Measurements from ENCODE around the gene TM9SF4.

Gene TM9SF4

DNA sequence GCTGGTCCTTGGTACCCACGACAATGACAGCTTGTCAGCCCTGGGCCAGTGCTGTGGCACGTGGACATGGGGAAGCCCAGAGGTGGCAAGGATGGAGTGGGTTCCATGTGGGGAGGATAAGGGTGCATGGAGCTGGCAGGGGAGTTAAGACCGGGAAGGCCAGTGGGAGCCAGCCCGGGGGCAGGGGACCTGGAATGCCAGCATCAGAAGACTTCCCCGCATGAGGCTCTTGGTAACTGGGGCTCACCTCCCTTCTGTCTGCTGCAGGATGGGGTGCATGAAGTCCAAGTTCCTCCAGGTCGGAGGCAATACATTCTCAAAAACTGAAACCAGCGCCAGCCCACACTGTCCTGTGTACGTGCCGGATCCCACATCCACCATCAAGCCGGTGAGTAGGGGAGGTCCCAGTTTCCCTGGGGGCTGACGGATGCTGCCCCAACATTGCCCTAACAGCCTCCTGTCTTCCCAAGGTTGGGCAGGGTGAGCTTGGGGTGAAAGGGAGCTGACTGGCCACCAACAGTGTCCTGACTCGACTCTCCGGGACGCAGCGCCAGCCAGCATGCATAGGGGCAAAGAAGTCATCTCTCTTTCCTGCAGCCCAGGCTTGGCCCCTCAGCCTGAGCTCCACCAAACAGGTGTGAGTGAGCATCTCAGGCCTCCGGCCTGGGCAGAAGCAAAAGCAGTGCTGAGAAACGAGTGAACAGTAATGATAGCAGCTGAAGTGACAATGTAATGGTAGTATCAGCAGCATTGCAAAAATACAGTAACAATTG is 37.9 kb upstream of the TM9SF4 start:
- no peaks in the 10 kb centered on the region for H3K36me3 ChIP-seq (ENCODE audit: control insufficient read depth, insufficient read depth, low read length)
- H3K27me3 ChIP-seq (replicated peaks; ENCODE audit: control insufficient read depth, insufficient read depth, low read length, poor library complexity, severe bottlenecking) = no peaks in the 10 kb centered on the region
- no peak overlapping the region for H3K4me3 ChIP-seq (ENCODE audit: insufficient read depth, low read depth, low read length, poor library complexity, severe bottlenecking)
- no peaks in the 10 kb centered on the region for H3K9me3 ChIP-seq (ENCODE audit: control insufficient read depth, low read length)
- H3K4me1 ChIP-seq (ENCODE audit: control insufficient read depth, insufficient read depth, low read length, poor library complexity, severe bottlenecking) = no peaks in the 10 kb centered on the region
- DNase-seq = no peak
- no peak overlapping the region for H3K27ac ChIP-seq (ENCODE audit: insufficient read depth, low read length, poor library complexity, severe bottlenecking)

DNA sequence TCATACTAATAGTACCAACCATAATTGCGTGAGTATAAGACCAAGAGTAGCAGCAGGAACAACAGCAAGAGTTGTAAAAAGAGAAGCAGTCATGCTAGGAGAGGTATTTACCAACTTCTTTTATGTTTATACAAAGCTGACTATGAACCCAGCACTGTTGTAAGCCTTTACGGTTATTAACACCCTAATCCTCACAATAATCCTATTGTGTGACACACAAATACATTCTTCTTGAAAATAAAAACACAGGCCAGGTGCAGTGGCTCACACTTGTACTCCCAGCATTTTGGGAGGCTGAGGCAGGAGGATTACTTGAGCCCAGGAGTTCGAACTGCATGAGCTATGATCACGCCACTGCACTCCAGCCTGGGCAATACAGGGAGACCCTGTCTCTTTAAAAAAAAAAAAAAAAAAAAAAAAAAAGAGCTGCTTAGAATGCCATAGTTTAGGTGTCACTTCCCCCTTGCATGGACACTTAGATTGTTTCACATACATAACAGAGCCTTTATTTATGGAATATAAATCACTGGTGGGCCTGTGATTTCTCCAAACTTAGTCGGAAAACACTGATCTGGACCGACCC is 37.3 kb upstream of the TM9SF4 start:
- H3K27me3 ChIP-seq (replicated peaks; ENCODE audit: control insufficient read depth, insufficient read depth, low read length, poor library complexity, severe bottlenecking) = no peaks in the 10 kb centered on the region
- no peak overlapping the region for H3K27ac ChIP-seq (ENCODE audit: insufficient read depth, low read length, poor library complexity, severe bottlenecking)
- H3K36me3 ChIP-seq (ENCODE audit: control insufficient read depth, insufficient read depth, low read length) = no peaks in the 10 kb centered on the region

DNA sequence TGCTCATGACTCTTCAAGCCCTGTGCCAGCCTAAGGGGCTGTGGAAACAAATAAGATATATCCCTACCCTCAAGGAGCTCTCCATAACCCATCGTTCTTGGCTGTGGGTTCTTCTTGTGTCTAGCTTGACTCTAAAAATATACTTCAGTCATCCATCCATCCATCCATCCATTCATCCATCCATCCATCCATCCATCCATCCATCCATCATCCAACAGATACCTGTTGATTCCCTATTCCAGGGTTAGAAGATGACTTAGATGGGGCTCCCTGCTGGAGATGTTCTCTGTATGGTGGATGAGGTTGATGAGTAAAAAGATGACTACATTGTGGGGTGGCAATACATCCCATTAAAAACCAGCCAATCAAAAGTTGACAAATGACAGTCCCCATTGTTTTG is 34.0 kb upstream of the TM9SF4 start:
- H3K27ac ChIP-seq (ENCODE audit: insufficient read depth, low read length, poor library complexity, severe bottlenecking) = no peak overlapping the region
- no peak overlapping the region for H3K4me3 ChIP-seq (ENCODE audit: insufficient read depth, low read depth, low read length, poor library complexity, severe bottlenecking)
- no peak for DNase-seq
- no peaks in the 10 kb centered on the region for H3K9me3 ChIP-seq (ENCODE audit: control insufficient read depth, low read length)
- no peaks in the 10 kb centered on the region for H3K36me3 ChIP-seq (ENCODE audit: control insufficient read depth, insufficient read depth, low read length)
- no peaks in the 10 kb centered on the region for H3K27me3 ChIP-seq (replicated peaks; ENCODE audit: control insufficient read depth, insufficient read depth, low read length, poor library complexity, severe bottlenecking)
- no peaks in the 10 kb centered on the region for H3K4me1 ChIP-seq (ENCODE audit: control insufficient read depth, insufficient read depth, low read length, poor library complexity, severe bottlenecking)

More for the DNA sequence above, 37.3 kb upstream of the TM9SF4 start:
- Histone ChIP-seq H3K4me1 (ENCODE audit: control insufficient read depth, insufficient read depth, low read length, poor library complexity, severe bottlenecking) (no peaks in the 10 kb centered on the region), H3K9me3 (ENCODE audit: control insufficient read depth, low read length) (no peaks in the 10 kb centered on the region), H3K4me3 (ENCODE audit: insufficient read depth, low read depth, low read length, poor library complexity, severe bottlenecking) (no peak overlapping the region)
- no peak for DNase-seq

DNA sequence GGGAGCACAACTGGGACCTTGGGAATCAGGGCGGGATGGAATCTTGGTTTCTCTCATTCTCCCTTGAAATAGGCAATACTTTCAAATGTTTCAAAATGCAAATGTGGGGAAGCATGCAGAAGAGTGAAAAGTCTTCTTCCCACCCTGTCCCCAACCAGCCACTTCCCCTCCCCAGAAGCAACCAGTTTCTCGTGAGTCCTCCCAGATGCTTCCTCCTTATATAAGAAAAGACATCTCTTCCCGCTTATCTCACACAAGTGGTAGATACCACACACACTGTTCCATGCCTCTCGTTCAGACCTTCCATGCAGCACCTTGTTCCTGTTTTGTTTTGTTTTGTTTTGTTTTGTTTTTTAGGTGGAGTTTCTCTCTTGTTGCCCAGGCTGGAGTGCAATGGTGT is 32.3 kb upstream of the TM9SF4 start:
- Histone ChIP-seq H3K4me3 (ENCODE audit: insufficient read depth, low read depth, low read length, poor library complexity, severe bottlenecking) (no peak overlapping the region), H3K9me3 (ENCODE audit: control insufficient read depth, low read length) (no peaks in the 10 kb centered on the region), H3K36me3 (ENCODE audit: control insufficient read depth, insufficient read depth, low read length) (no peaks in the 10 kb centered on the region), H3K4me1 (ENCODE audit: control insufficient read depth, insufficient read depth, low read length, poor library complexity, severe bottlenecking) (no peaks in the 10 kb centered on the region), H3K27me3 (replicated peaks; ENCODE audit: control insufficient read depth, insufficient read depth, low read length, poor library complexity, severe bottlenecking) (no peaks in the 10 kb centered on the region), H3K27ac (ENCODE audit: insufficient read depth, low read length, poor library complexity, severe bottlenecking) (no peak overlapping the region)
- DNase-seq = no peak

DNA sequence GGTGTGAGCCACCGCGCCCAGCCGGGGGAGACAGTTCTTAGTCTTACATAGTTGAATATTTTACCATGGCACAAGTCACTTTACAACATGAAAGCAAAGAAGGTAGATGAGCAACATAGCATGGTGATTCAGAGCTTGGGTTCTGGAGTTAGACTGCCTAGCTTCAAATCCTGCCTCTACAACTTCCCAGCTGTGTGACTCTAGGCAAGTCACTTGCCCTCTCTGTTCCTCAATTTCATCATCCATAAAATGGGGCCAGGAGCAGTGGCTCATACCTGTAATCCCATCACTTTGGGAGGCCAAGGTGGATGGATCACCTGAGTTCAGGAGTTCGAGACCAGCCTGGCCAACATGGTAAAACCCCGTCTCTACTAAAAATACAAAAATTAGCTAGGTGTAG is 31.2 kb upstream of the TM9SF4 start:
- DNase-seq = no peak
- Histone ChIP-seq H3K36me3 (ENCODE audit: control insufficient read depth, insufficient read depth, low read length) (no peaks in the 10 kb centered on the region), H3K27ac (ENCODE audit: insufficient read depth, low read length, poor library complexity, severe bottlenecking) (no peak overlapping the region), H3K27me3 (replicated peaks; ENCODE audit: control insufficient read depth, insufficient read depth, low read length, poor library complexity, severe bottlenecking) (no peaks in the 10 kb centered on the region), H3K4me3 (ENCODE audit: insufficient read depth, low read depth, low read length, poor library complexity, severe bottlenecking) (no peak overlapping the region), H3K9me3 (ENCODE audit: control insufficient read depth, low read length) (no peaks in the 10 kb centered on the region), H3K4me1 (ENCODE audit: control insufficient read depth, insufficient read depth, low read length, poor library complexity, severe bottlenecking) (no peaks in the 10 kb centered on the region)

DNA sequence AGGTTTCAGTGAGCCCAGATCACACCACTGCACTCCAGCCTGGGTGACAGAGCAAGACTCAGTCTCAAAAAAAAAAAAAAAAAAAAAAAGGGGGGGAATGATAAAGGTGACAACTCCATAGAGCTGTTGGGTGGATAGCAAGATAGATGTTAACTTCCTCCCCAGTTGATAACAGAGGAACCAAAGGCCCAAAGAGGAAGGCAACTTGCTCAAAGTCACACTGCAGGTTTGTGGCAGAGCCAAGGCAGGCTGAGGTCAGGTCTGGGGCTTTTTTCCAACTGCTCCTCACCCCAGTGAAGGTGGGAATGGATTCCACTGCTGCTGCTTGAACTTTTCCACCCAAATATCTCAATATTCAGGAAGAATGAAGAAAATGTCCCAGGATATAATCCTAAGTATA is 30.7 kb upstream of the TM9SF4 start:
- no peak overlapping the region for H3K27ac ChIP-seq (ENCODE audit: insufficient read depth, low read length, poor library complexity, severe bottlenecking)
- no peak overlapping the region for H3K4me3 ChIP-seq (ENCODE audit: insufficient read depth, low read depth, low read length, poor library complexity, severe bottlenecking)
- DNase-seq = no peak
- no peaks in the 10 kb centered on the region for H3K9me3 ChIP-seq (ENCODE audit: control insufficient read depth, low read length)
- no peaks in the 10 kb centered on the region for H3K36me3 ChIP-seq (ENCODE audit: control insufficient read depth, insufficient read depth, low read length)
- no peaks in the 10 kb centered on the region for H3K27me3 ChIP-seq (replicated peaks; ENCODE audit: control insufficient read depth, insufficient read depth, low read length, poor library complexity, severe bottlenecking)
- no peaks in the 10 kb centered on the region for H3K4me1 ChIP-seq (ENCODE audit: control insufficient read depth, insufficient read depth, low read length, poor library complexity, severe bottlenecking)

DNA sequence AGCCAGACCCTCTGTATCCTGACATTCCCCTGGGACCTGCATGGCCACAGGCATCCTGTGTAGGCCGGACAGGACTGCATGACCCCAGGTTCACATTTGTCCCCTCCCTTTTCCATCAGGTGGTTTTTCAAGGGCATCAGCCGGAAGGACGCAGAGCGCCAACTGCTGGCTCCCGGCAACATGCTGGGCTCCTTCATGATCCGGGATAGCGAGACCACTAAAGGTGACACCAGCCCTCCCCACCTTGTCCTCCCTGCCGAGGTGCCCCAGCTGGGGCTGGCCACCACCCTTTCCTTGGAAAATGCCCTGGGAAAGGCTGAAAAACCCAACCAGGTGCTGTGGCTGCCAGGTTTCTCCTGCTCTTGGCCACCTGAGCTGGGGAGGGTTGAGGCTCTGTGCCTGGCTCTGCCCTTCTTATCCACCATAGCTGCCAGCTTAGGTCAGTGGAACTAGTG is 29.8 kb upstream of the TM9SF4 start:
- Histone ChIP-seq H3K27ac (ENCODE audit: insufficient read depth, low read length, poor library complexity, severe bottlenecking) (no peak overlapping the region), H3K4me1 (ENCODE audit: control insufficient read depth, insufficient read depth, low read length, poor library complexity, severe bottlenecking) (no peaks in the 10 kb centered on the region), H3K9me3 (ENCODE audit: control insufficient read depth, low read length) (no peaks in the 10 kb centered on the region), H3K36me3 (ENCODE audit: control insufficient read depth, insufficient read depth, low read length) (no peaks in the 10 kb centered on the region), H3K27me3 (replicated peaks; ENCODE audit: control insufficient read depth, insufficient read depth, low read length, poor library complexity, severe bottlenecking) (peaks cover 6% of the 10 kb centered on the region), H3K4me3 (ENCODE audit: insufficient read depth, low read depth, low read length, poor library complexity, severe bottlenecking) (no peak overlapping the region)
- no peak for DNase-seq

DNA sequence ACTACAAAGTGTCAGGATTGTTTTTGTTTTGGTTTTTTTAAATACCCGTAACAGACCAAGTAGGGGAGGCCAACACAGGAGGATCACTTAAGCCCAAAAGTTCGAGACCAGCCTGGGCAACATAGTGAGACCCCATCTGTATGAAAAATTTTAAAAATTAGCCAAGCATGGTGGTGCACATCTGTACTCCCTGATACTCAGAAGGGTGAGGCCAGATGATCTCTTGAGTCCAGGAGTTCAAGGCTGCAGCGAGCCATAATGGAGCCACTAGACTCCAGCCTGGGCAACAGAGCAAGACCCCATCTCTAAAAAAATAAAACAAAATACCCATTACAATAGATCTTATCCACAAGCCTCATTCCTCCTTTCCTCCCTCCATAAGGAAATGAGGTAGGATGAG is 28.7 kb upstream of the TM9SF4 start:
- H3K27ac ChIP-seq (ENCODE audit: insufficient read depth, low read length, poor library complexity, severe bottlenecking) = no peak overlapping the region
- no peaks in the 10 kb centered on the region for H3K9me3 ChIP-seq (ENCODE audit: control insufficient read depth, low read length)

DNA sequence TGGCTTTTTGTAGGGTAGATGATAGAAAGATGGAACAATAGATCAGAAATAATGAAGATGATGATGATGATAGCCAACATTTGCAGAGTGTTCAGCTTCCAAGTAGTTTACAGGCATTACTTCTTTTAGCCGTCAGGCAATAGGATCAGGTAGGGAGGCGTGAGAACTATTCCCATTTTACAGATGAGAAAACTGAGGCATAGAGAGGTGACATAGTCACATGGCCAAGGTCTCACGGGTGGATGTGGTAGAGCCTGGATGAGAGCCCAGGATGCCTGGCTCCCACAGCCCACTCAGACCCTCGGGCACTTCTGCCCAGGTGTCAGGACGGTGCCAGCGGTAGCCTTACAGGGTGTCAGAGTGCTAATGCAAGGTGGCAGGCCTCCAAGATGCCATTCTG is 26.0 kb upstream of the TM9SF4 start:
- Histone ChIP-seq H3K4me3 (ENCODE audit: insufficient read depth, low read depth, low read length, poor library complexity, severe bottlenecking) (no peak overlapping the region), H3K4me1 (ENCODE audit: control insufficient read depth, insufficient read depth, low read length, poor library complexity, severe bottlenecking) (no peaks in the 10 kb centered on the region), H3K27me3 (replicated peaks; ENCODE audit: control insufficient read depth, insufficient read depth, low read length, poor library complexity, severe bottlenecking) (peaks cover 6% of the 10 kb centered on the region), H3K9me3 (ENCODE audit: control insufficient read depth, low read length) (no peaks in the 10 kb centered on the region), H3K36me3 (ENCODE audit: control insufficient read depth, insufficient read depth, low read length) (no peaks in the 10 kb centered on the region), H3K27ac (ENCODE audit: insufficient read depth, low read length, poor library complexity, severe bottlenecking) (no peak overlapping the region)
- DNase-seq = no peak

More for the DNA sequence above, 28.7 kb upstream of the TM9SF4 start:
- Histone ChIP-seq H3K27me3 (replicated peaks; ENCODE audit: control insufficient read depth, insufficient read depth, low read length, poor library complexity, severe bottlenecking) (peaks cover 6% of the 10 kb centered on the region), H3K4me3 (ENCODE audit: insufficient read depth, low read depth, low read length, poor library complexity, severe bottlenecking) (no peak overlapping the region), H3K4me1 (ENCODE audit: control insufficient read depth, insufficient read depth, low read length, poor library complexity, severe bottlenecking) (no peaks in the 10 kb centered on the region), H3K36me3 (ENCODE audit: control insufficient read depth, insufficient read depth, low read length) (no peaks in the 10 kb centered on the region)
- no peak for DNase-seq

DNA sequence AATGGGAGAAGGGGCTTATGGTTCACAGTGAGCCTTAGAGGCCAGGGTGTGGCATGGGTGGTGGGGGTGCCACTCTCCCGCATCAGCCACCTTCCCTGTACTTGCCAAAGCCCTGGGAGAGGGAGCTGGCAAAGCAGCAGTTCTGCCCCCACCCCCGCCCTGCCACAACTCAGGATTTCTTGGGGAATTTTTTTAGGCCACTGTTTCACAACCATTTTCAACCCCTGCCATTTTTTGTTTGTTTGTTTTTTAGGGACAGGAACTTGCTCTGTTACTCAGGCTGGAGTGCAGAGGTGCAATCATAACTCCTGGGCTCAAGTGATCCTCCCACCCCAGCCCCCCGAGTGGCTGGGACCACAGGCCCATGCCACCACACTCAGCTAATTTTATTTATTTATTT is 22.4 kb upstream of the TM9SF4 start:
- no peak overlapping the region for H3K4me3 ChIP-seq (ENCODE audit: insufficient read depth, low read depth, low read length, poor library complexity, severe bottlenecking)
- H3K36me3 ChIP-seq (ENCODE audit: control insufficient read depth, insufficient read depth, low read length) = no peaks in the 10 kb centered on the region
- no peak for DNase-seq
- peaks cover 6% of the 10 kb centered on the region for H3K27me3 ChIP-seq (replicated peaks; ENCODE audit: control insufficient read depth, insufficient read depth, low read length, poor library complexity, severe bottlenecking)
- no peaks in the 10 kb centered on the region for H3K9me3 ChIP-seq (ENCODE audit: control insufficient read depth, low read length)
- H3K27ac ChIP-seq (ENCODE audit: insufficient read depth, low read length, poor library complexity, severe bottlenecking) = no peak overlapping the region
- no peaks in the 10 kb centered on the region for H3K4me1 ChIP-seq (ENCODE audit: control insufficient read depth, insufficient read depth, low read length, poor library complexity, severe bottlenecking)
